ENCODE measurements around the gene GABRA5.

Gene GABRA5

DNA sequence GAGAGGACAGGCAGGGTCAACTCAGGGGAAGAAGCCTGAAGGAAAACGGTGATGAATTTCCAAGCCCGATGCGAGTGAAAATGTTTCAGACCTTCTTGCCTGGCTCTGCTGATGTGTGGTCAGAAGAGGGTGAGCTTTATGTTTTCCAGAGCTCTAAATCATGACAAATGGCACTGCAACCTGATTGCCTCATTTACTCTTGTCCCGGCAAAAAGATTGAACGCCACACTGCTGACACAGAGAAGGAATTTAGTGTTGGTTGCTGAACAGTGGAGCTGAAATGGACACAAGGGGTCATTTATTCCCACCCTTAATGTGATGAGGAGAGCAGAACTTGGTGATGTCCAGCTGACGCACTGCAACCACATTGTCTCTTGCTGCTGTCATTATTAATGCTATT, 68.0 kb downstream of the GABRA5 start:
- no peak for DNase-seq

DNA sequence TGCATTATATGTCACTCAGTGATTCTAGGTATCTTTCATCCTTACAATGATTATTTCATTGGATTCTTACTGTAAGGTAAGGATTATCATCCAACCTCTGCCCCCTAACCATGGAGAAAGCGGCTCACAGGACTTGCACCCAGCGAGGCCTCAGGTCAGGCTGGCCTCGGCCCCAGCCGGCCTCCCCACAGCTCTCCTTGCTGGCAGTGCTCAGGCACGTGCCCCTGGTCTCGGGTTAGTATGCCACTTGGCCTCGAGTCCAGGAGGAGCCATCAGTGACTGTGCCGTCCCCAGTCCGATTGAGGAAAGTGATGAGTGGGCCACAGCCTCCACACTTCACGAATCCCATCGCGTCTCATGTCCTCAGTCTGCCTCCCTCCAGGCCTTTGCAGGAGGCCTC, 68.5 kb downstream of the GABRA5 start:
- DNase-seq: no peak

DNA sequence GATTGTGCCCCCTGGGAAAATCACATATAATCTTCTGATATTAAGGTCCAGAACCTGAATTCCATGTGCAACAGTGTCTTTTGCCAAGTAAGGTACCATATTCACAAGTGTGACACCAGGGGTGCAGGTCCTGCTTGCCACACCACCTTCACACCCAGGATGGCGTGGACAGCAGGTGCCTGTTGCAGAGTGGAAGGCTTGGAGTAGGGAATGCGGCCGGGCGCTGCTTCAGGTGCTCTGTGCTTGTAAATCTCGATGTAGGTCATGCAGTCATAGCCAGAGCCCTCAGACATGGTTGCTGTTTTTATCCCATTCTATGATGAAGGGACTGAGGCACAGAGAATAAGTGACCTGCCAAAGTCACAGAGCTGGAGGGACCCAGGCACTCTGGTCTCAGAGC, 69.6 kb downstream of the GABRA5 start:
- no peak for DNase-seq

DNA sequence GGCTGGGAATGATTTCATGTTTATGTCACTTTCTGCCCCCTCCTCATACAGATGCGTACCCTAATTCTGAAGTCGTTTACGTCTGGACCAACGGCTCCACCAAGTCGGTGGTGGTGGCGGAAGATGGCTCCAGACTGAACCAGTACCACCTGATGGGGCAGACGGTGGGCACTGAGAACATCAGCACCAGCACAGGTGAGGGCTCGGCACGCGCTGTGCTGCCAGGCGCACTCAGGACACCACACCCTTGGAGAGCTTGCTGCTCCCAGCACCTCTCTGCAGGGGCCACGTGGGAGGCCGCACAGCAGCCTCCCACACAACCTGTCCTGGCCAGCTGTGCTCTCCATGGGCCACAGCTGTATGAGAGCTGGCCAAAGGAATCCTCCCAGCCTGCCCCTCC, 70.3 kb downstream of the GABRA5 start:
- DNase-seq: no peak

DNA sequence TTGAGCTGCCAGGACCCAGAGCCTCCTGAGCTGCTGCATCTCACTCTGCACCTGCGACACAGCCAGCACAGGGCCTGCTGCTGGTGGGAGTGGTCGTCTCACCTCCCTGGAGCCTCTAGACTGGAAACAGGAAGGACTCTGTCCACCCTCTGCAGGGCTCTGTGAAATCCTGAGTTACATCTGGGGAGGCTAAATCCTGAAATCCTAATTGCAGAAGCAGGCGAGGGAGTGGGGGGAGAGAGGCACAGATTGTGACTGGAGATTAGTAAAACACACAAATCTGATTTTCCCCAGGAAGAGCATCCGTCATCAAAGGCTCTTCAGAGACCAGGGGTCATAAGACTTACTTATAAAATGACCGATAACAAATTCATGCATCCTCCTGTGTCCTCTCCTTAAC, 72.5 kb downstream of the GABRA5 start:
- no peak for DNase-seq

DNA sequence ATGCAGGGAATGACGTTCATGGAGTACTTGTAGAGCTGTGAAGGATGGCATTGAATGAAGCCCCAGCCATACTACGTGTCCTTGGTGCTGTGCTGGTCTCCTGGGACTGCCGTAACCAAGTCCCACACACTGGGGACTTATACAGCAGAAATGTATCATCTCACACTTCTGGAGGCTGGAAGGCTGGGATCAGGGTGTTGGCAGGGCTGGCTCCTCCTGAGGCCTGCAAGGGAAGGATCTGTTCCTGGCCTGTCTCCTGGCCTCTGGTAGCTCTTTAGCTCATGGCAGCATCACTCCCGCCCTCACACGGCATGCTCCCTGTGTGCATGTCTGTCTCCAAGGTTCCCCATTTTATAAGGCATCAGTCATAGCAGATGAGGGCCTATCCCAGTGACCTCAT, 74.6 kb downstream of the GABRA5 start:
- DNase-seq: no peak

DNA sequence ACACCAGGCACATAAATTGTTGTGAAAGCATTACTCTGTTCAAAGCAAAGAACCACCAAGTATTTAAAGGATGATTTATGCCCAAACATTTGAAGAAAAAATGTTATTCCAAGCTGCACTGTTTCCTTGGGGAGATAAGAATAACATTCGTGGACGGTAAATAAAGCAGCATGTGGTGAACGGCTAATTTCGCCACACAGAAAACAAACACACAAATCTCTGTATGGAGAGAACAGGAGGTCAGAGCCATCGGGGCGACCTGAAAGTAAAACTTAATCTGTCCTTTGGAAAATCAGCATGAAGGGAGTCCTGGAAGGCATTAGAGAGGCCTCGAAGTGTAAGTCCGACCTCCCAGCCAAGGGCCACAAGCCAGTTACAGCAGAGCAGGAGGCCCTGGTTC, 77.0 kb downstream of the GABRA5 start:
- DNase-seq: no peak

DNA sequence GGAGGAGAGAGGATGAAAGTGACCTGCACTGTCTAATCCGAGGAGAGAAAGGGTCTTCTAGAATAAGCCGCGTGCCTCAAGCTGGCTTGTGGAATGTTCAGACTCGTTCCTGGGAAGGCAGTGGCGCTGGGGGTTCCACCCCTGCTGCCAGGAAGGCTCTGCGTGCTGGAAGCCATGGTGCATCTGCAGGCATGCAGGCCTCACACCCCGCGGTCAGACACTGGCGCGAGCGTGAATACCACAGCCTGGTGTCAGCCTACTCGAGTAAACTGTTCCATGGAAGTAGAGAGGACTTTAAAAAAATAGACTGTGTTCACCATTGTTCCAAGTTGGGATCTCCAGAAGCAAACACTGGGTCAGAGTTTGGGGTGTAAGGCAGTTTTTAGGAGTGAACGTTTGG, 78.2 kb downstream of the GABRA5 start:
- no peak for DNase-seq

DNA sequence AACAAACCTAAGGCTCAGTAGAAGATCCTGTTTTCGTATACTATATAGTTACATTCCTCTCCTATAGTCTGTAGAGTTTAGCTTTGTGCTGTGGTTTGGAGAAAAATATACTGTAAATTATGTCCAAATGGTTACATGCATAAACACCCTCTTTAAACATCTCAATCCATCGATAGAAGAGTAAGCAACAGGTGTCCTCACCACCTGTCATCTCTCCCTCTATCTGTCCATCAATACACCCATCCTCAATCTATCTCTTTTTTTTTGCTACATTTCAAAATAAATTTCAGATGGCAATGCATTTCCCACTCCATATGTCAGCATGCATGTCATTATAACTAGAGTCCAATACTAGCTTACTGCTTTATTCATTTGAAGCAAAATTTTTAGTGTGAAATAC, 83.1 kb downstream of the GABRA5 start:
- no peak for DNase-seq

DNA sequence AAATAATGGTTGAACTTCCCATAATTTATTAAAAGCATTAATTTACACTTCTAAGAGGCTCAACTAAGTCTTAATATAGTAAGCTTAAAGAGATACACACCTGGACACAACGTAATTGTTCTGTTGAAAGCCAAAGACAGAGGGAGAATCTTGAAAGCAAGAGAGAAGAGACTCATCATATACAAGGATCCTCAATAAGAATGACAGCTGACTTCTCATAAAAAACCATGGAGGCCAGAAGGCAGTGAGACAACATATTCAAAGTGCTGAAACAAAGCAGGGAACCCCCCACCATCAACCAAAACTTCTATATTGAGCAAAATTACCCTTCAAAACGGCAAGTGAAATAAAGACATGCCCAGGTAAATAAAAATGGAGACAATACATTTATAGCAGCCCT, 87.5 kb downstream of the GABRA5 start:
- no peak for DNase-seq

DNA sequence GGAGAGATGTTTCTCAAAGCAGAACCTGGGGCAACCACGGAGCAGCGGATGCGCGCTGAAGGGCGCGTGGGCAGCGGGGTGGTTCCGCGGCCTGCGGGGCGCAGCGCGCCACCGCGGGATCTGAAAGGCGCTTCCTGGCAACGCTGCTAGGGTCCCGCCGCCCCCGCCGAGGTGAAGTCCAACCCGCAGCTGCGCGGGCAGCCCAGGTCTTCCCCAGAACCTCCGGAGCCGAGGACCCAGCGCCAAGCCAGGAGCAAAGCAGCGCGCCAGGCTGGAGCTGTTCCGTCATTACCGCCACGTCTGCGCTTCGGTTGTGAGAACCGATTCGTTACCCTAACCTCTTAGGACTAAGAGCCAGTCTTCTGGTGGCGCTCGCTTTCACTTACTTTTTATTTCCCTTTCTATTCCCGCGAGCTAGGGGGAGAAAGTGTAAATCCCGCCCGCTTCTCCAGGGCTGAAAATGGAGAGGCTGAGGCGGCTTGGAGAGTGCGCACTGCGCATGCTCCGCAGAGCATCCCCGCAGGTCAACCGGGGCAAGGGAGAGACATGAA, 100.9 kb downstream of the GABRA5 start:
- no peak for DNase-seq

DNA sequence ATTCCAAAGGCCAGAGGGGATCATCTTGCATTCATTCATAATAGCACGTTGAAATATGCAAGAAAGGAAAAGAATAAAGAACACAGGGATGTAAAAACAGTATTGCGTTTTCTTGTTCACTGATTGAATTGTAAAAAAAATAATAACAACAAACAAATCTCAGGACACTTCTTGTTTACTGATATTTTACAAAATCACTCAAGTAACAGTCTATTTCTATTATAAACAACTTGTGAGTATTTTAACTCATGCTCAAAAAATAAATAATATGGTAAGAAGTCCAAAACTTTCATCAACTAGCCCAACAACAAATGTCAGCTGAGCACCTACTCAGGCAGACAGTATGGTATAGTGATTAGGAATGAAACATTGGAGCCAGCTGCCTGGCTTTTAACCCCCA, 101.9 kb downstream of the GABRA5 start:
- DNase-seq: no peak

DNA sequence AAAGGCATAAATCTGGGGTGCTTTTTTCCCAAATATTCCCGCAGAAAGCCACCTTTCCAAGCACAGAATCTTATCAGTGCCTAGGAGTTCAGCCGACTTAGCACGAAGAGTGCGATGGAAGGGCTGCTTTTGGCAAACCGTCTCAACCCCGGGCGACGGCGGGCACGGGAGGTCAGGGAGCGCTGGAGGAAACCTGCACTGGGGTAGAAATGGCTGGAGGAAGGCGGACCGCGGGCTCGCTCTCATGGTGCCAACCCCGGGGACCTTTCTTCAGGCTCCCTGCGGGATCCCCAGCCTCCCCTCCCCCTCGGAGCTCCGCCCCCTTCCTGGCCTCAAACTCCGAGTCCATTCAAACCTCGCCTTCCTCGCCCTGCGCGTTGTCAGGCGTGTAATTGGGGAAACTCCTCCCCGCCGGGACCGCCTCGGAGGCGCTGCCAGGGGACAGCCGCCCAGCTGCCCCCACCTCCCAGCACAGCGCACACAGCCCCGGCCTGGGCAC, 103.9 kb downstream of the GABRA5 start, which contains the start of gene GABRG3:
Gene GABRG3, plus strand, starts transcription at position 470 of the 499 bp plus-strand sequence.
- no peak for DNase-seq

DNA sequence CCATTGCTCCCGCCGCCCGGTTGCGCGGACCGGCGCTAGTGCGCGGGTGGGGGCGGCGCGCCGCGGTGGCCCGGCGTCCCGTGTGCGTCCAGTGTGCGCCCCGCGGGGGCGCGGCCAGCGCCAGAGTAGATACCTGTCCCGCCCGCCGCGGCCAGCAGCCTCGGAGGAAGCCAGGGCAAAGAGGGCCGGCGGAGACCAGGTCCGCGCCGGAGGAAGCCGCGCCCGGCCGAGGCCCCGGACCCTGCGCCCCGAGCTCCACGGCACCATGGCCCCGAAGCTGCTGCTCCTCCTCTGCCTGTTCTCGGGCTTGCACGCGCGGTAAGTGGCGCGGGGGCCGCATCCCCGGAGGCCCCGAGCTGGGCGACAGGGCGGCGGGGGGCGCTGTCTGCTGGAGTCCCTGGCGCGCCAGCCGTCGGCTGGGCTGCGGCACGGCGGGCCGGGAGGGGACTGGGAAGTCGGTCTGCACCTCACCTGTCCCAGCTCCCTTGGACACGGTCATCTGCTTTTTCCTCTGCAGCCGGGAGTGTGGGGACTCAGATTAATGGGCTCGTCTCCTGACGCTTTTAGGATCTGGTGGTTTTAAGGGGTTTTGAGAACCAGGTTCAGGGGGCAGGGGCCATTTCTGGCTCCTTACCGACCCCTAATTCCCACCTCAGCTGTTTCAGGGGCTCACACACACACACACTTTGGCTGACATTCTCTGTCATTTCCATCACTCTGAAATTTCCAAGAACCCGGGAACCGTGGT, 104.6 kb downstream of the GABRA5 start:
- DNase-seq: no peak

DNA sequence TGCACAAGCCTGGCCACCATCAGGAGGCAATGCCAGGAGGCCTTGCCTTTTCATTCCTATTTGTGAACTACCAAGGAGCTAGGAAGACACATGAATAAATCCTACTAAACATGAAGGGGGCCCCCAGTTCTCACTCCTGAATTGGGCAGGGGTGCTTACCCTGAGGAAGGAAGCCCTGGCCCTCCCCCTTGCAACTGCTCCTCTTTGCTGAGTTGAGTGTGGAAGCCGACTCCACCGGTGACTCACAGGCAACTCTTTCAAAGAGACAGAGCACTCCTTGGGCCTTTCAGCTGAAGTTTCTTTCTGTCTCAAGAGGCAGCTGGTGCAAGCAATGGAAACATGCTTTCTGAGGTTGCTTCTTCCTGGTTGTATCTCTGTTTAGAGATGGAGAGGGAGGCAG, 105.8 kb downstream of the GABRA5 start:
- DNase-seq: no peak

DNA sequence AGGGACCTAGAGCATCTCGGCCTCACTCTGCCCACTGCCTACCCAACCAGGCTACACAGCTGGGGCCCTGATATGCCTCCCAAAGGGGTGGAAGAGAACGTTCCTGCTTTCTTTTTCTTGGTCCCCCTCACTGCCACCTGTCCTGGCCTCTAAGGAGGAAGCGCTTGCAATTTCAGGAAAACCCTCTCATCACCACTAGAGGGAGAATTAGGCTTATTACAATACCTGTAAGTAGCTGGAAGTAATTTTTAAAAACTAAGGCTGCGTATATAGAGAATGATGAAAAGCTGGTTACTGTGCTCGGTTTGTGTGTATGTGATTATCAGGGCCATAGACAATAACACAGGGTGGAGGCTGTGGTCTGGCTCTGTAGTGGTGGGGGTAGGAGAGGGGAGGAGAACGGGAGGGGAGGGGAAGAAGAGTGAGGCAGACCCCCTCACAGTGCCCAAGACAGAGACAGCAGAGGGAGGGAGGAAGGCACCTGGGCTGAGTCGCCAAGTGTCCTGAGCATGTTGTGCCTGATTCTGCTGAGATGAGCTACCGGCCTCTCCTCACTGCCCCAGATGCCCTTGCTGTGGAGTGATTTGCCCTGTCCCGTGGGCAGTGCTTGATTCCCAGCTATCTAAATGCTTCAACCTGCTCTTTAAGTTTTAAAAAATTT, 107.4 kb downstream of the GABRA5 start:
- no peak for DNase-seq

DNA sequence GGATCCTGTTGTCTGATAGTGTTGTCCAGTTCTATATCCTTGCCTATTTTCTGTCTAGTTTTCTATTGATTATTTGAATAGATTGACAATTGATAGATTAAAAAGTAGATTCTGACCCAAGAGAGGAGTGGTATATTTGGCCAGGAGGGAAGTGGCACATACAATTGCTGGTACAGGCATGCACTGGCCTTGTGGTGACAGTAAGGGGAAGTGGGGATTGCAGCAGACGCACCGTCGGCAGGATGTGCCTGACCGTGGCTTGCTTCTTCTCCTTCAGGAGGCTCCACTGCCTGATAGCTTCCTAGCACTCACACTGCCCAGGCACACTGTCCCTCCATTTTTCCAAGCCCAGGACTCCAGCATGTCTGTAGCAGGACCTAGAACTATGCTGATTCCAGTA, 114.6 kb downstream of the GABRA5 start:
- DNase-seq: no peak

DNA sequence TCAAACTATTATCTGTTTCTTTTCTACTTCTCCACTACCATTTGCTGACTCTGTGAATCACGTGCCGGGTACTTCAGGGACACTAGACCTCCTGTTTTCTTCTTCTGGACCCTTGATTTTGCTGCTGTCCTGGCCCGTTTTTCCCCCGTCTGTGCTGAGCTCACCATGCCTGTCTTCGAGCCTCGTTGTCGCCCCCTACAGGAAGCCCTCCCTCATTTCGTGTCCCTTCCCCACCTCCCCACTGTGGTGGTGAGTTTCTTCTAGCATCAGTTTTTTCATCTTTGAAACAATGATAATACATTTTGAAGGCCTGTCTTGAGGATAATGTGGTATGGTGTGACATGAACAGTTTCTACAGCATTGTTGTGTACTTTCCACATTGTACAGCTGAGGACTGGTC, 117.0 kb downstream of the GABRA5 start:
- DNase-seq: no peak

DNA sequence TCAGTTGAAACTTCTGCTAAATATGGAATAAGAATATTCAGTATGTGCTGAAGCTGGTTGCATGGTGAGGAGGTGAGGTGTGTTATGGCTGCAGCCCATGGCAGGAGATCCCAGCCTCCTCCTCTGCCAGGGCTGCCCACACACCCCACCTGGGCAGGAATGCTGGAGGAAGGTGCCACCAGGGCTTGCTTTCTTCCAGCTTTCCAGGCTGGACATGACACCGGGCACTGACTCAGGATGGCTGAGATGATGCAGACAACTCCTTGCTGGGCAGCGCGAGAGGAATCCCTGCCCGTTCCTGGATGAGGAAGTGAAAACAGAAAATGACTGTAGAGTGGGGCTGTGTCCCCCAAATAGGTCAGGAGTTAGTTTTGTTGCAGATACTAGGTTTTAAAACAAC, 118.2 kb downstream of the GABRA5 start:
- no peak for DNase-seq

DNA sequence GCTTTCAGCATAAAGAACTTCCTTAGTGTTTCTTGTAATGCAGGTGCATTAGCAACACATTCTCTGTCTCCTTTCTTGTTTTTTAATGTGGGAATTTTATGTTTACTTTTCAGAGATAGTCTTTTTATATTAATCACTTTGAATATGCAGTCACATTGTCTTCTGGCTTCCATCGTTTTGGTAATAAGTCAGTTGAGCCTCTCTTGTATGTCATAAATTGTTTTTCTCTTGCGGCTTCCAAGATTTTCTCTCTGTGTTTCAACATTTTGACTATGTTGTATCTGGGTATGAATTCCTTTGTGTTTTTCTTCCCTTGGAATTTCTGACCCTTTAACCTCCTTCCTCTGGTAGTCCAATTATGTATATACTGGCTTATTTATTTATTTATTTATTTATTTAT, 129.4 kb downstream of the GABRA5 start:
- no peak for DNase-seq
